Panc1 (cell line): ENCODE data around the gene CYSRT1. TPM values are rescaled to one million over a fixed set of nuclear protein-coding genes. Genes with fewer than 3 reads are reported as not detected.

Experiments
- ATAC-seq: fragments of 200-7000 bp; cut with Tn5 transposase; 2 replicates; pipeline ENCODE4 v1.9.1; 2020; ENCODE audit warnings: mild to moderate bottlenecking, moderate library complexity
- BruUV-seq: library from RNA; stranded (reverse); fragments of 400-500 nt; replicated peaks from 2 replicates; lab custom pipeline; 2021; lab: Mats Ljungman, UMichigan
- CTCF ChIA-PET: fragments of 300-600 bp; sonication (Branson Sonifier 250); formaldehyde crosslinking; loops from one replicate; lab custom pipeline; 2022; ENCODE audit warnings: antibody characterized with exemption; lab: Charles Lee
- POLR2A ChIA-PET: fragments of 300-600 bp; sonication (Branson Sonifier 250); formaldehyde crosslinking; loops from one replicate; lab custom pipeline; 2022; ENCODE audit warnings: antibody characterized with exemption; lab: Charles Lee
- DNase-seq: peaks from one replicate; pipeline ENCODE4 v3.0.0-alpha.2; 2010; ENCODE audit warnings: low read depth, low spot score
- H3K27ac ChIP-seq: 2 replicates; pipeline ENCODE4 v1.5.1; 2011; ENCODE audit warnings: mild to moderate bottlenecking, low read length, inconsistent platforms
- H3K27me3 ChIP-seq: fragments of 200-500 bp; sonication (Bioruptor generic); 2 replicates; pipeline ENCODE4 v1.6.0; 2014; ENCODE audit warnings: low read length, inconsistent platforms; ENCODE audit not compliant: control insufficient read depth, insufficient read depth
- H3K36me3 ChIP-seq: fragments of 200-500 bp; sonication (Bioruptor generic); 2 replicates; pipeline ENCODE4 v1.5.1; 2014; ENCODE audit warnings: inconsistent platforms, mild to moderate bottlenecking, low read length, moderate library complexity; ENCODE audit not compliant: control insufficient read depth, insufficient read depth
- H3K4me1 ChIP-seq: 2 replicates; pipeline ENCODE4 v1.5.1; 2011; ENCODE audit warnings: inconsistent platforms, mild to moderate bottlenecking, low read length, moderate library complexity; ENCODE audit not compliant: control insufficient read depth, insufficient read depth
- H3K4me3 ChIP-seq, 2 experiments: 2 replicates each; pipeline ENCODE4 v1.5.1; 2011 to 2012; ENCODE audit warnings: low read depth in 2 of 2, low read length in 2 of 2, mild to moderate bottlenecking in 2 of 2, inconsistent platforms in 1 of 2, moderate library complexity in 1 of 2
- H3K9me3 ChIP-seq: fragments of 200-500 bp; sonication (Bioruptor generic); 2 replicates; pipeline ENCODE4 v1.5.1; 2014; ENCODE audit warnings: low read depth, mild to moderate bottlenecking, inconsistent platforms, low read length, moderate library complexity; ENCODE audit not compliant: control insufficient read depth, insufficient read depth
- CTCF ChIP-seq: fragments of 450-650 bp; IDR thresholded peaks from 2 replicates; pipeline ENCODE4 v1.5.1; 2017; ENCODE audit warnings: mild to moderate bottlenecking
- POLR2AphosphoS5 ChIP-seq: IDR thresholded peaks from 2 replicates; pipeline ENCODE4 v1.6.1; 2012; ENCODE audit warnings: mild to moderate bottlenecking, low read depth, low read length, moderate library complexity
- REST ChIP-seq, 2 experiments: IDR thresholded peaks; 2 replicates each; pipeline ENCODE4 v1.6.1; 2011 to 2012; ENCODE audit warnings: low read depth in 2 of 2, control low read depth in 1 of 2, low read length in 1 of 2, mild to moderate bottlenecking in 1 of 2, moderate library complexity in 1 of 2; ENCODE audit not compliant: insufficient read depth in 1 of 2
- SIN3A ChIP-seq: IDR thresholded peaks from 2 replicates; pipeline ENCODE4 v1.6.1; 2012; ENCODE audit warnings: low read depth, mild to moderate bottlenecking, low read length, moderate library complexity, borderline replicate concordance; ENCODE audit not compliant: insufficient read depth
- TCF7L2 ChIP-seq: IDR thresholded peaks from 2 replicates; pipeline ENCODE4 v1.6.1; 2011; ENCODE audit warnings: mild to moderate bottlenecking, low read depth, low read length, inconsistent platforms
- in situ Hi-C: cut with HindIII; loops from 2 replicates; pipeline ENCODE4 v1.10.0; 2016; ENCODE audit warnings: low sequenced_read_pairs, low pct_unique_long_range_greater_than_20kb
- intact Hi-C: fragments of 100-400 bp; cut with micrococcal nuclease; formaldehyde crosslinking; loops from one replicate; pipeline ENCODE4 v1.10.0; 2022; ENCODE audit not compliant: unreplicated experiment
- total RNA-seq: library from RNA; stranded (reverse); gene quantifications from one replicate; pipeline ENCODE4 v1.2.1, GENCODE V29; 2021; ENCODE audit not compliant: unreplicated experiment

CYSRT1 gene
- total RNA-seq, 1 experiment from 2014 or later: 0.67 TPM

- intact Hi-C loops: no loop called here
- ATAC-seq: peak; percentile 57
- no peaks in the 10 kb centered on the region for H3K9me3 ChIP-seq
- no peak for TF ChIP-seq REST (IDR thresholded peaks at IDR 0.05; ENCODE audit: insufficient read depth in 1 of 2, low read depth in 2 of 2, low read length in 1 of 2)
- no peak for TF ChIP-seq POLR2AphosphoS5
- TF ChIP-seq CTCF: peak; percentile 98
- peaks cover 26% of the 10 kb centered on the region for H3K4me1 ChIP-seq
- DNase-seq: no peak
- peak overlapping the region; percentile 61 for H3K27ac ChIP-seq
- no TSS peak for BruUV-seq
- in situ Hi-C loops: no loop called here
- H3K4me3 ChIP-seq: no peak overlapping the region
- no peaks in the 10 kb centered on the region for H3K27me3 ChIP-seq
- POLR2A ChIA-PET: interaction anchor here (0.6 kb wide), 1 partner anchor 122 kb away, joined by 4 read pairs; the partner anchor contains the start of gene DPP7
- CTCF ChIA-PET: interaction anchor here (0.6 to 1.0 kb wide), 8 partner anchors 10 to 150 kb away, joined by 3 to 10 read pairs (median 3); partner anchors contain the start of genes MAN1B1, STPG3 and TPRN
- H3K36me3 ChIP-seq: no peaks in the 10 kb centered on the region; the same call in 1 of the 2 replicates
Observed at GRCh38 chr9:137236238-137236935, 11.4 kb downstream of the CYSRT1 start.

GRCh38 chr9:137236936-137237421 is 12.0 kb downstream of the CYSRT1 start:
- H3K9me3 ChIP-seq: no peaks in the 10 kb centered on the region
- DNase-seq (no peak), ATAC-seq (no peak)
- intact Hi-C loops (no loop called here), in situ Hi-C loops (no loop called here)
- peaks cover under 1% of the 10 kb centered on the region for H3K36me3 ChIP-seq
- no peak overlapping the region for H3K4me3 ChIP-seq
- no peaks in the 10 kb centered on the region for H3K27me3 ChIP-seq
- no TSS peak for BruUV-seq
- peak overlapping the region; percentile 61 for H3K27ac ChIP-seq
- TF ChIP-seq TCF7L2: no peak
- TF ChIP-seq REST (IDR thresholded peaks at IDR 0.05; ENCODE audit: insufficient read depth in 1 of 2, low read depth in 2 of 2, low read length in 1 of 2): no peak
- TF ChIP-seq SIN3A: no peak
- no peak for TF ChIP-seq POLR2AphosphoS5
- no peak for TF ChIP-seq CTCF
- peaks cover 26% of the 10 kb centered on the region for H3K4me1 ChIP-seq
- ChIA-PET POLR2A (no interaction called here), CTCF (interaction anchor here (0.6 to 1.0 kb wide), 7 partner anchors 11 to 150 kb away, joined by 3 to 10 read pairs (median 3); partner anchors contain the start of genes MAN1B1, STPG3 and TPRN)
